MM.1S (cell line): ENCODE data around the gene CCR6.

Source experiments
- DNase-seq: peaks from one replicate; pipeline ENCODE4 v3.0.0-alpha.2; 2015
- H2AFZ ChIP-seq: fragments of 300-600 bp; sonication (generic); 2 replicates; pipeline ENCODE4 v1.6.0; 2016; ENCODE audit warnings: antibody characterized with exemption, low read length
- H3F3A ChIP-seq: fragments of 300-600 bp; sonication (generic); 2 replicates; pipeline ENCODE4 v1.6.1; 2016; ENCODE audit warnings: mild to moderate bottlenecking, antibody characterized with exemption, low read length, moderate library complexity, mixed read lengths; ENCODE audit not compliant: insufficient read depth
- H3K27ac ChIP-seq: fragments of 300-600 bp; sonication (generic); 2 replicates; pipeline ENCODE4 v1.5.1; 2016; ENCODE audit warnings: mild to moderate bottlenecking, low read length
- H3K27me3 ChIP-seq: fragments of 300-600 bp; sonication (generic); replicated peaks from 2 replicates; pipeline ENCODE4 v1.6.0; 2016; ENCODE audit warnings: low read length; ENCODE audit not compliant: insufficient read depth
- H3K36me3 ChIP-seq: fragments of 300-600 bp; sonication (generic); replicated peaks from 2 replicates; pipeline ENCODE4 v1.6.1; 2016; ENCODE audit warnings: mild to moderate bottlenecking, low read length, mixed read lengths; ENCODE audit not compliant: insufficient read depth
- H3K4me1 ChIP-seq: fragments of 300-600 bp; sonication (generic); 2 replicates; pipeline ENCODE4 v1.6.1; 2016; ENCODE audit warnings: low read length, mixed read lengths
- H3K4me2 ChIP-seq: fragments of 300-600 bp; sonication (generic); 2 replicates; pipeline ENCODE4 v1.6.0; 2016; ENCODE audit warnings: low read depth, low read length
- H3K4me3 ChIP-seq: fragments of 300-600 bp; sonication (generic); 2 replicates; pipeline ENCODE4 v1.5.1; 2016; ENCODE audit warnings: low read length, mixed read lengths
- H3K79me2 ChIP-seq: fragments of 300-600 bp; sonication (generic); 2 replicates; pipeline ENCODE4 v1.6.1; 2016; ENCODE audit warnings: mixed run types, low read length, mixed read lengths
- H3K9ac ChIP-seq: fragments of 300-600 bp; sonication (generic); 2 replicates; pipeline ENCODE4 v1.6.1; 2016; ENCODE audit warnings: low read length, mixed read lengths
- H3K9me2 ChIP-seq: fragments of 300-600 bp; sonication (generic); replicated peaks from 2 replicates; pipeline ENCODE4 v1.6.1; 2016; ENCODE audit warnings: mild to moderate bottlenecking, low read length, mixed read lengths; ENCODE audit not compliant: insufficient read depth
- H3K9me3 ChIP-seq: fragments of 300-600 bp; sonication (generic); replicated peaks from 2 replicates; pipeline ENCODE4 v1.6.1; 2016; ENCODE audit warnings: mild to moderate bottlenecking, low read length, mixed read lengths; ENCODE audit not compliant: insufficient read depth
- H4K20me1 ChIP-seq: fragments of 300-600 bp; sonication (generic); 2 replicates; pipeline ENCODE4 v1.6.1; 2016; ENCODE audit warnings: mild to moderate bottlenecking, low read length, moderate library complexity, mixed read lengths; ENCODE audit not compliant: insufficient read depth
- CTCF ChIP-seq: fragments of 300-600 bp; sonication (generic); IDR thresholded peaks from 2 replicates; pipeline ENCODE4 v1.5.1; 2016; ENCODE audit warnings: antibody characterized with exemption, low read length, mixed read lengths
- EZH2 ChIP-seq: fragments of 300-600 bp; sonication (generic); optimal IDR thresholded peaks from 2 replicates; pipeline ENCODE3; 2017; ENCODE audit warnings: low read depth, mild to moderate bottlenecking, antibody characterized with exemption, low read length, mixed read lengths
- EZH2phosphoT487 ChIP-seq: fragments of 300-600 bp; sonication (generic); IDR thresholded peaks from 2 replicates; pipeline ENCODE4 v1.6.1; 2018; ENCODE audit warnings: antibody characterized with exemption, low read length

CCR6 gene

GRCh38 chr6:167129159-167129558 is 6.3 kb downstream of the CCR6 start:
- Histone ChIP-seq H3K4me3 (no peak overlapping the region), H2AFZ (no peak overlapping the region), H3K36me3 (no peaks in the 10 kb centered on the region), H3K4me2 (no peak overlapping the region), H3K4me1 (no peaks in the 10 kb centered on the region), H3K9me2 (no peaks in the 10 kb centered on the region), H3K9ac (no peak overlapping the region), H3K9me3 (no peaks in the 10 kb centered on the region), H4K20me1 (no peaks in the 10 kb centered on the region), H3K27me3 (no peaks in the 10 kb centered on the region), H3K79me2 (no peaks in the 10 kb centered on the region), H3K27ac (no peak overlapping the region), H3F3A (no peaks in the 10 kb centered on the region)
- DNase-seq, result no peak
- no peak for TF ChIP-seq EZH2
- TF ChIP-seq CTCF, result no peak

GRCh38 chr6:167129562-167129961 is 6.7 kb downstream of the CCR6 start:
- no peak overlapping the region for H3K4me2 ChIP-seq

GRCh38 chr6:167130008-167130677 is 7.2 kb downstream of the CCR6 start:
- Histone ChIP-seq H3K9me3 (no peaks in the 10 kb centered on the region), H3K9me2 (no peaks in the 10 kb centered on the region), H3F3A (no peaks in the 10 kb centered on the region), H4K20me1 (no peaks in the 10 kb centered on the region), H3K4me2 (no peak overlapping the region), H3K36me3 (no peaks in the 10 kb centered on the region), H3K79me2 (no peaks in the 10 kb centered on the region), H3K4me1 (no peaks in the 10 kb centered on the region), H3K27me3 (no peaks in the 10 kb centered on the region), H3K27ac (no peak overlapping the region), H2AFZ (no peak overlapping the region), H3K4me3 (no peak overlapping the region), H3K9ac (no peak overlapping the region)
- no peak for DNase-seq
- TF ChIP-seq EZH2phosphoT487 (no peak), EZH2 (no peak), CTCF (no peak)

More at GRCh38 chr6:167129562-167129961, 6.7 kb downstream of the CCR6 start:
- no peak for TF ChIP-seq EZH2phosphoT487
- no peak overlapping the region for H3K4me3 ChIP-seq
- no peaks in the 10 kb centered on the region for H3K9me3 ChIP-seq
- H3K79me2 ChIP-seq, result no peaks in the 10 kb centered on the region
- H3K9me2 ChIP-seq, result no peaks in the 10 kb centered on the region
- no peaks in the 10 kb centered on the region for H3K27me3 ChIP-seq
- no peaks in the 10 kb centered on the region for H3K36me3 ChIP-seq
- no peaks in the 10 kb centered on the region for H3K4me1 ChIP-seq
- H4K20me1 ChIP-seq, result no peaks in the 10 kb centered on the region
- no peak overlapping the region for H3K9ac ChIP-seq
- H3F3A ChIP-seq, result no peaks in the 10 kb centered on the region
- DNase-seq, result no peak
- no peak overlapping the region for H2AFZ ChIP-seq
- no peak overlapping the region for H3K27ac ChIP-seq
